IMR-90 (cell line): ENCODE data around the gene ERP27. TPM values are rescaled to one million over a fixed set of nuclear protein-coding genes. Genes with fewer than 3 reads are reported as not detected.

Experiments
- ATAC-seq: fragments of 200-7000 bp; cut with Tn5 transposase; 2 replicates; pipeline ENCODE4 v1.9.1; 2020; ENCODE audit warnings: low read depth, mild to moderate bottlenecking, moderate library complexity
- BruUV-seq: library from RNA; stranded (reverse); fragments of 400-500 nt; replicated peaks from 2 replicates; lab custom pipeline; 2021; lab: Mats Ljungman, UMichigan
- CTCF ChIA-PET: fragments of 300-600 bp; formaldehyde crosslinking; extraction: SDS; loops from one replicate; lab custom pipeline; 2021; ENCODE audit warnings: antibody characterized with exemption; lab: Yijun Ruan, JAX
- POLR2A ChIA-PET: fragments of 300-600 bp; sonication (Branson Sonifier 250); formaldehyde crosslinking; loops from one replicate; lab custom pipeline; 2022; ENCODE audit warnings: antibody characterized with exemption; ENCODE audit not compliant: unreplicated experiment; lab: Charles Lee
- DNase-seq: peaks from one replicate; pipeline ENCODE4 v3.0.0; 2013
- H2AFZ ChIP-seq: replicated peaks from 2 replicates; pipeline ENCODE3; 2013; ENCODE audit warnings: low read length, mild to moderate bottlenecking; ENCODE audit not compliant: poor library complexity
- H2AK5ac ChIP-seq: 2 replicates; pipeline ENCODE4 v1.6.1; 2013; ENCODE audit warnings: low read depth, low read length, inconsistent platforms
- H2AK9ac ChIP-seq: replicated peaks from 2 replicates; pipeline ENCODE3; 2013; ENCODE audit warnings: mild to moderate bottlenecking, low read depth, low read length, moderate library complexity; ENCODE audit not compliant: poor library complexity
- H2BK120ac ChIP-seq: 2 replicates; pipeline ENCODE4 v1.6.1; 2013; ENCODE audit warnings: low read depth, low read length, inconsistent platforms
- H2BK15ac ChIP-seq: 3 replicates; pipeline ENCODE4 v1.6.1; 2013; ENCODE audit warnings: low read depth, low read length, inconsistent platforms
- H2BK20ac ChIP-seq: 2 replicates; pipeline ENCODE4 v1.6.1; 2013; ENCODE audit warnings: low read depth, mild to moderate bottlenecking, inconsistent platforms, low read length, moderate library complexity
- H2BK5ac ChIP-seq: 2 replicates; pipeline ENCODE4 v1.6.1; 2013; ENCODE audit warnings: mild to moderate bottlenecking, low read depth, low read length, inconsistent platforms; ENCODE audit not compliant: poor library complexity, severe bottlenecking
- H3K14ac ChIP-seq: replicated peaks from 2 replicates; pipeline ENCODE4 v1.6.1; 2013; ENCODE audit warnings: low read depth, low read length, inconsistent platforms
- H3K18ac ChIP-seq: 2 replicates; pipeline ENCODE4 v1.6.1; 2013; ENCODE audit warnings: low read depth, low read length, control low read depth
- H3K23ac ChIP-seq: 2 replicates; pipeline ENCODE4 v1.6.1; 2013; ENCODE audit warnings: low read depth, low read length, inconsistent platforms
- H3K27ac ChIP-seq: 2 replicates; pipeline ENCODE4 v1.5.1; 2013; ENCODE audit warnings: mild to moderate bottlenecking, control low read depth, low read length; ENCODE audit not compliant: insufficient read depth
- H3K27me3 ChIP-seq: 2 replicates; pipeline ENCODE4 v1.6.1; 2013; ENCODE audit warnings: low read length; ENCODE audit not compliant: control insufficient read depth, insufficient read depth
- H3K36me3 ChIP-seq: 2 replicates; pipeline ENCODE4 v1.6.1; 2013; ENCODE audit warnings: low read length, mixed read lengths; ENCODE audit not compliant: control insufficient read depth, insufficient read depth
- H3K4ac ChIP-seq: 2 replicates; pipeline ENCODE4 v1.6.1; 2013; ENCODE audit warnings: low read depth, low read length, inconsistent platforms
- H3K4me1 ChIP-seq: 2 replicates; pipeline ENCODE4 v1.6.1; 2013; ENCODE audit warnings: low read length, mixed read lengths; ENCODE audit not compliant: control insufficient read depth, insufficient read depth
- H3K4me2 ChIP-seq: 2 replicates; pipeline ENCODE4 v1.6.1; 2013; ENCODE audit warnings: low read depth, mild to moderate bottlenecking, control low read depth, low read length, moderate library complexity
- H3K4me3 ChIP-seq: 2 replicates; pipeline ENCODE4 v1.5.1; 2013; ENCODE audit warnings: low read depth, mild to moderate bottlenecking, control low read depth, low read length, moderate library complexity; ENCODE audit not compliant: insufficient read depth
- H3K56ac ChIP-seq: 2 replicates; pipeline ENCODE4 v1.6.1; 2013; ENCODE audit warnings: low read length, inconsistent platforms; ENCODE audit not compliant: insufficient read depth; ENCODE audit errors: extremely low read depth
- H3K79me1 ChIP-seq, 2 experiments: 2 replicates each; pipeline ENCODE4 v1.6.1; 2013; ENCODE audit warnings: low read length in 2 of 2, inconsistent platforms in 1 of 2, low read depth in 1 of 2
- H3K9ac ChIP-seq: 2 replicates; pipeline ENCODE4 v1.6.1; 2013; ENCODE audit warnings: low read depth, low read length, control low read depth
- H3K9me1 ChIP-seq: 2 replicates; pipeline ENCODE4 v1.6.1; 2013; ENCODE audit warnings: low read length, inconsistent platforms; ENCODE audit not compliant: insufficient read depth
- H3K9me3 ChIP-seq: 2 replicates; pipeline ENCODE4 v1.6.1; 2013; ENCODE audit warnings: low read length; ENCODE audit not compliant: control insufficient read depth, insufficient read depth
- H4K20me1 ChIP-seq: 2 replicates; pipeline ENCODE4 v1.6.1; 2013; ENCODE audit warnings: low read length, inconsistent platforms; ENCODE audit not compliant: insufficient read depth
- H4K5ac ChIP-seq: 2 replicates; pipeline ENCODE4 v1.6.1; 2013; ENCODE audit warnings: mild to moderate bottlenecking, low read depth, low read length, control low read depth
- H4K8ac ChIP-seq, 2 experiments: 2 replicates each; pipeline ENCODE4 v1.6.1; 2013; ENCODE audit warnings: low read depth in 2 of 2, low read length in 2 of 2, control low read depth in 1 of 2, inconsistent platforms in 1 of 2
- H4K91ac ChIP-seq: 2 replicates; pipeline ENCODE4 v1.6.1; 2013; ENCODE audit warnings: low read depth, low read length, inconsistent platforms; ENCODE audit not compliant: insufficient read depth
- BHLHE40 ChIP-seq: fragments of 150-350 bp; IDR thresholded peaks from 2 replicates; pipeline ENCODE4 v1.6.1; 2016; ENCODE audit warnings: mild to moderate bottlenecking, low read depth, low read length
- CEBPB ChIP-seq: IDR thresholded peaks from 2 replicates; pipeline ENCODE4 v1.6.1; 2012; ENCODE audit warnings: low read depth, low read length, improper control_type of control experiment
- CTCF ChIP-seq: conservative IDR thresholded peaks from 2 replicates; pipeline ENCODE4 v1.5.1; 2012; ENCODE audit warnings: mild to moderate bottlenecking, low read depth, low read length, improper control_type of control experiment
- ELK1 ChIP-seq: fragments of 150-350 bp; IDR thresholded peaks from 2 replicates; pipeline ENCODE4 v1.6.1; 2016; ENCODE audit warnings: low read depth, mild to moderate bottlenecking, low read length, moderate library complexity, borderline replicate concordance
- MAFK ChIP-seq: IDR thresholded peaks from 2 replicates; pipeline ENCODE4 v1.6.1; 2012; ENCODE audit warnings: low read depth, low read length, improper control_type of control experiment
- MAZ ChIP-seq: IDR thresholded peaks from 2 replicates; pipeline ENCODE4 v1.6.1; 2012; ENCODE audit warnings: low read depth, mild to moderate bottlenecking, low read length, improper control_type of control experiment, moderate library complexity, borderline replicate concordance
- MXI1 ChIP-seq: IDR thresholded peaks from 2 replicates; pipeline ENCODE4 v1.6.1; 2012; ENCODE audit warnings: low read depth, mild to moderate bottlenecking, low read length, moderate library complexity, borderline replicate concordance
- NFE2L2 ChIP-seq: fragments of 150-350 bp; IDR thresholded peaks from 2 replicates; pipeline ENCODE4 v1.6.1; 2016; ENCODE audit warnings: low read depth, mild to moderate bottlenecking, low read length
- RAD21 ChIP-seq: IDR thresholded peaks from 2 replicates; pipeline ENCODE4 v1.6.1; 2012; ENCODE audit warnings: low read length, improper control_type of control experiment
- SMC3 ChIP-seq: fragments of 150-350 bp; IDR thresholded peaks from 2 replicates; pipeline ENCODE4 v1.6.1; 2016; ENCODE audit warnings: low read depth, mild to moderate bottlenecking, antibody characterized with exemption, low read length, moderate library complexity
- WGBS, 2 experiments: methylation state at CpG; one replicate each; pipeline versions ENCODE4 v1.1.5 to v1.1.7; 2013; ENCODE audit warnings: missing lambda C conversion rate in 2 of 2; ENCODE audit not compliant: insufficient read length in 1 of 2; ENCODE audit errors: extremely low coverage in 2 of 2; 5-methylcytosine and 5-hydroxymethylcytosine counted together
- dilution Hi-C: fragments of 300-500 bp; cut with HindIII; formaldehyde crosslinking; loops from one replicate; pipeline ENCODE4 v1.14.3; 2018; ENCODE audit warnings: low sequenced_read_pairs; ENCODE audit not compliant: unreplicated experiment
- in situ Hi-C: fragments of 300-500 bp; cut with MboI; formaldehyde crosslinking; loops from 3 replicates; pipeline ENCODE4 v1.14.3; 2019; ENCODE audit warnings: low sequenced_read_pairs, inconsistent platforms, mixed read lengths
- intact Hi-C: fragments of 100-400 bp; cut with micrococcal nuclease; formaldehyde crosslinking; loops from 2 replicates; pipeline ENCODE4 v1.10.0; 2022
- polyA plus RNA-seq, 3 experiments: library from polyadenylated mRNA; depleted of rRNA; stranded (reverse); fragments of >200 nt; gene quantifications; 2 replicates each; pipeline ENCODE4 v1.2.3, GENCODE V29; 2012; ENCODE audit warnings: low replicate concordance in 1 of 3
- total RNA-seq: library from RNA; depleted of rRNA; stranded (reverse); fragments of >200 nt; gene quantifications from 2 replicates; pipeline ENCODE4 v1.2.3, GENCODE V29; 2012
- TF ChIP-seq, protein P1 (sequence below): fragments of 150-350 bp; IDR thresholded peaks from 2 replicates; pipeline ENCODE4 v1.6.1; 2017; ENCODE audit warnings: mild to moderate bottlenecking, antibody characterized with exemption, low read length, low read depth

ERP27 gene
- total and polyA plus RNA-seq, 2 of the 4 experiments (the other 2 are of a cell fraction): not detected

GRCh38 chr12:14958361-14959125, 20.2 kb upstream of the ERP27 start:
- H3K9ac ChIP-seq: no peak overlapping the region
- no peaks in the 10 kb centered on the region for H3K36me3 ChIP-seq
- H4K20me1 ChIP-seq: no peaks in the 10 kb centered on the region
- H3K27ac ChIP-seq: no peak overlapping the region
- no peak overlapping the region for H3K56ac ChIP-seq
- ChIA-PET POLR2A (no interaction called here), CTCF (no interaction called here)
- dilution Hi-C loops: no loop called here
- H2BK120ac ChIP-seq: no peak overlapping the region
- no peak overlapping the region for H4K5ac ChIP-seq
- H2AK5ac ChIP-seq: no peak overlapping the region
- H2AFZ ChIP-seq: no peak overlapping the region
- no peak overlapping the region for H3K23ac ChIP-seq
- no peak for TF ChIP-seq ELK1
- TF ChIP-seq RAD21: no peak
- no peak for TF ChIP-seq BHLHE40
- TF ChIP-seq NFE2L2: no peak
- TF ChIP-seq MAZ: no peak
- TF ChIP-seq SMC3: no peak
- TF ChIP-seq, protein P1, sequence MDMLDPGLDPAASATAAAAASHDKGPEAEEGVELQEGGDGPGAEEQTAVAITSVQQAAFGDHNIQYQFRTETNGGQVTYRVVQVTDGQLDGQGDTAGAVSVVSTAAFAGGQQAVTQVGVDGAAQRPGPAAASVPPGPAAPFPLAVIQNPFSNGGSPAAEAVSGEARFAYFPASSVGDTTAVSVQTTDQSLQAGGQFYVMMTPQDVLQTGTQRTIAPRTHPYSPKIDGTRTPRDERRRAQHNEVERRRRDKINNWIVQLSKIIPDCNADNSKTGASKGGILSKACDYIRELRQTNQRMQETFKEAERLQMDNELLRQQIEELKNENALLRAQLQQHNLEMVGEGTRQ: no peak
- no peak for TF ChIP-seq MXI1
- no peak for TF ChIP-seq CTCF
- no peak for TF ChIP-seq MAFK
- no peak for TF ChIP-seq CEBPB
- no TSS peak for BruUV-seq
- H2AK9ac ChIP-seq: no peak overlapping the region
- H3K4ac ChIP-seq: no peak overlapping the region
- ATAC-seq: no peak
- no peak overlapping the region for H2BK15ac ChIP-seq
- no peak overlapping the region for H3K4me2 ChIP-seq
- WGBS, 2 experiments: 93% methylated on average over 2 of the region's 11 CpGs; no CpG with 5 or more reads in 1 of the 2 experiments
- H3K79me1 ChIP-seq: no peaks in the 10 kb centered on the region
- H3K14ac ChIP-seq: no peak overlapping the region
- no peaks in the 10 kb centered on the region for H3K9me3 ChIP-seq
- H3K4me1 ChIP-seq: peaks cover 3% of the 10 kb centered on the region; the same call in 1 of the 2 replicates
- H2BK5ac ChIP-seq: no peak overlapping the region
- in situ Hi-C loops: no loop called here
- H3K27me3 ChIP-seq: no peaks in the 10 kb centered on the region
- no peak overlapping the region for H3K18ac ChIP-seq
- intact Hi-C loops: no loop called here
- H4K91ac ChIP-seq: no peak overlapping the region
- H4K8ac ChIP-seq: no peak overlapping the region
- H3K4me3 ChIP-seq: no peak overlapping the region
- peaks cover 3% of the 10 kb centered on the region; the same call in 1 of the 2 replicates for H3K9me1 ChIP-seq
- H2BK20ac ChIP-seq: no peak overlapping the region
- DNase-seq: no peak
